Measurements from ENCODE around the gene KCNMA1. TPM values are rescaled to one million over a fixed set of nuclear protein-coding genes. Genes with fewer than 3 reads are reported as not detected.

The KCNMA1 gene
- total and polyA plus RNA-seq, 2 donors (not counting 1 experiment from before 2014, with no cell fraction given) = 0.82 to 3.1 TPM

GRCh38 chr10:77446700-77447099 is 190.9 kb downstream of the KCNMA1 start:
- Mint-ChIP-seq H3K9me3 (ENCODE audit: insufficient read depth) (no peaks in the 10 kb centered on the region), H3K27ac (no peak overlapping the region), H3K4me3 (no peak overlapping the region), H3K4me1 (no peaks in the 10 kb centered on the region), H3K27me3 (no peaks in the 10 kb centered on the region)
- DNase-seq (no peak), ATAC-seq (ENCODE audit: low read depth) (no peak)
- 90% methylated on average over 4 of the region's 4 CpGs for WGBS (ENCODE audit: insufficient coverage)
- intact Hi-C loops (cut with micrococcal nuclease) = no loop called here
- Histone ChIP-seq H3K9me3 (ENCODE audit: control extremely low read depth in 1 of 3, control insufficient read depth in 2 of 3, insufficient read depth in 1 of 3, low read length in 2 of 3) (no peaks in the 10 kb centered on the region), H3K4me3 (ENCODE audit: control extremely low read depth in 1 of 5, extremely low read depth in 1 of 5, insufficient read depth in 1 of 5, low read depth in 2 of 5, low read length in 4 of 5) (no peak overlapping the region), H3K27me3 (replicated peaks in 1 of 4; ENCODE audit: control extremely low read depth in 1 of 4, control insufficient read depth in 3 of 4, insufficient read depth in 4 of 4, low read length in 3 of 4) (peaks cover 0 to 3% (median 0%) of the 10 kb centered on the region in 4 experiments), H3K36me3 (replicated peaks in 1 of 2; ENCODE audit: control extremely low read depth in 1 of 2, control insufficient read depth in 1 of 2, extremely low read depth in 1 of 2, insufficient read depth in 2 of 2, low read length in 1 of 2) (no peaks in the 10 kb centered on the region), H3K4me1 (ENCODE audit: control insufficient read depth in 2 of 2, insufficient read depth in 2 of 2, low read length in 2 of 2) (no peaks in the 10 kb centered on the region), H3K27ac (ENCODE audit: low read length in 2 of 2) (no peak overlapping the region), H3K9ac (ENCODE audit: low read length) (no peak overlapping the region), H3K79me2 (ENCODE audit: control insufficient read depth, insufficient read depth, low read length) (no peaks in the 10 kb centered on the region), H2AFZ (ENCODE audit: insufficient read depth, low read depth, low read length, poor library complexity, severe bottlenecking) (no peak overlapping the region), H4K20me1 (ENCODE audit: control insufficient read depth, insufficient read depth, low read length, poor library complexity, severe bottlenecking) (no peaks in the 10 kb centered on the region), H3K4me2 (replicated peaks; ENCODE audit: low read depth, low read length, poor library complexity, severe bottlenecking) (no peak overlapping the region)
- ChIA-PET POLR2A (no interaction called here), CTCF (no interaction called here)
- no peak for TF ChIP-seq EZH2 (IDR thresholded peaks at IDR 0.05; ENCODE audit: borderline replicate concordance, insufficient read depth, low read depth, low read length, poor library complexity, severe bottlenecking)
- TF ChIP-seq, protein P1, sequence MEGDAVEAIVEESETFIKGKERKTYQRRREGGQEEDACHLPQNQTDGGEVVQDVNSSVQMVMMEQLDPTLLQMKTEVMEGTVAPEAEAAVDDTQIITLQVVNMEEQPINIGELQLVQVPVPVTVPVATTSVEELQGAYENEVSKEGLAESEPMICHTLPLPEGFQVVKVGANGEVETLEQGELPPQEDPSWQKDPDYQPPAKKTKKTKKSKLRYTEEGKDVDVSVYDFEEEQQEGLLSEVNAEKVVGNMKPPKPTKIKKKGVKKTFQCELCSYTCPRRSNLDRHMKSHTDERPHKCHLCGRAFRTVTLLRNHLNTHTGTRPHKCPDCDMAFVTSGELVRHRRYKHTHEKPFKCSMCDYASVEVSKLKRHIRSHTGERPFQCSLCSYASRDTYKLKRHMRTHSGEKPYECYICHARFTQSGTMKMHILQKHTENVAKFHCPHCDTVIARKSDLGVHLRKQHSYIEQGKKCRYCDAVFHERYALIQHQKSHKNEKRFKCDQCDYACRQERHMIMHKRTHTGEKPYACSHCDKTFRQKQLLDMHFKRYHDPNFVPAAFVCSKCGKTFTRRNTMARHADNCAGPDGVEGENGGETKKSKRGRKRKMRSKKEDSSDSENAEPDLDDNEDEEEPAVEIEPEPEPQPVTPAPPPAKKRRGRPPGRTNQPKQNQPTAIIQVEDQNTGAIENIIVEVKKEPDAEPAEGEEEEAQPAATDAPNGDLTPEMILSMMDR (IDR thresholded peaks at IDR 0.05) = no peak

- DNase-seq = no peak
- Histone ChIP-seq H3K27me3 (replicated peaks in 1 of 4; ENCODE audit: control extremely low read depth in 1 of 4, control insufficient read depth in 3 of 4, insufficient read depth in 4 of 4, low read length in 3 of 4) (peaks cover 0 to 3% (median 0%) of the 10 kb centered on the region in 4 experiments), H3K9me3 (ENCODE audit: control extremely low read depth in 1 of 3, control insufficient read depth in 2 of 3, insufficient read depth in 1 of 3, low read length in 2 of 3) (no peaks in the 10 kb centered on the region), H4K20me1 (ENCODE audit: control insufficient read depth, insufficient read depth, low read length, poor library complexity, severe bottlenecking) (no peaks in the 10 kb centered on the region), H3K9ac (ENCODE audit: low read length) (no peak overlapping the region), H3K79me2 (ENCODE audit: control insufficient read depth, insufficient read depth, low read length) (no peaks in the 10 kb centered on the region), H3K4me3 (ENCODE audit: control extremely low read depth in 1 of 5, extremely low read depth in 1 of 5, insufficient read depth in 1 of 5, low read depth in 2 of 5, low read length in 4 of 5) (no peak overlapping the region), H3K4me1 (ENCODE audit: control insufficient read depth in 2 of 2, insufficient read depth in 2 of 2, low read length in 2 of 2) (no peaks in the 10 kb centered on the region), H3K4me2 (replicated peaks; ENCODE audit: low read depth, low read length, poor library complexity, severe bottlenecking) (no peak overlapping the region), H3K36me3 (replicated peaks in 1 of 2; ENCODE audit: control extremely low read depth in 1 of 2, control insufficient read depth in 1 of 2, extremely low read depth in 1 of 2, insufficient read depth in 2 of 2, low read length in 1 of 2) (no peaks in the 10 kb centered on the region), H3K27ac (ENCODE audit: low read length in 2 of 2) (no peak overlapping the region), H2AFZ (ENCODE audit: insufficient read depth, low read depth, low read length, poor library complexity, severe bottlenecking) (no peak overlapping the region)
- H3K27ac Mint-ChIP-seq = no peak overlapping the region
- CTCF ChIA-PET = no interaction called here
- TF ChIP-seq EZH2 (IDR thresholded peaks at IDR 0.05; ENCODE audit: borderline replicate concordance, insufficient read depth, low read depth, low read length, poor library complexity, severe bottlenecking) = no peak
- TF ChIP-seq, protein P1 (IDR thresholded peaks at IDR 0.05) = no peak
- no peaks in the 10 kb centered on the region for H3K4me1 Mint-ChIP-seq
- POLR2A ChIA-PET = no interaction called here
- H3K9me3 Mint-ChIP-seq (ENCODE audit: insufficient read depth) = no peaks in the 10 kb centered on the region
- ATAC-seq (ENCODE audit: low read depth) = no peak
- no peak overlapping the region for H3K4me3 Mint-ChIP-seq
- no peaks in the 10 kb centered on the region for H3K27me3 Mint-ChIP-seq
- intact Hi-C loops (cut with micrococcal nuclease) = no loop called here
- 92% methylated on average over 6 of the region's 7 CpGs for WGBS (ENCODE audit: insufficient coverage)
Measured at GRCh38 chr10:77445547-77445946, 192.1 kb downstream of the KCNMA1 start.

Data from B cell (primary cell).